Effector memory CD8-positive, alpha-beta T cell (primary cell): ENCODE results near the gene PSMB7.
"Not testable (repeated sequence)": the region's sequence is repeated elsewhere in the genome, so short reads cannot be mapped to it uniquely, and the experiment has no call there.

Experiments used
- ATAC-seq: fragments of 150-1000 bp; cut with Tn5 transposase; replicated peaks from 2 replicates; pipeline ENCODE4 v1.10.0; 2021; ENCODE audit warnings: mild to moderate bottlenecking, moderate library complexity
- DNase-seq, 3 experiments: peaks; one replicate each; pipeline ENCODE4 v3.0.0; 2021
- H3K27ac Mint-ChIP-seq, 2 donors: one replicate each; pipeline ENCODE4 v1.8.0; 2022; ENCODE audit warnings: mild to moderate bottlenecking in 2 of 2, mixed read lengths in 2 of 2, moderate library complexity in 2 of 2
- H3K27me3 Mint-ChIP-seq, 2 donors: one replicate each; pipeline ENCODE4 v1.8.0; 2022; ENCODE audit warnings: mixed read lengths in 2 of 2
- H3K36me3 Mint-ChIP-seq: one replicate; pipeline ENCODE4 v1.8.0; 2022; ENCODE audit warnings: mild to moderate bottlenecking, moderate library complexity, mixed read lengths; ENCODE audit not compliant: insufficient read depth
- H3K4me1 Mint-ChIP-seq, 2 donors: one replicate each; pipeline ENCODE4 v1.8.0; 2022; ENCODE audit warnings: low read depth in 2 of 2, mixed read lengths in 2 of 2
- H3K4me3 Mint-ChIP-seq, 2 donors: one replicate each; pipeline ENCODE4 v1.8.0; 2022; ENCODE audit warnings: mild to moderate bottlenecking in 2 of 2, mixed read lengths in 2 of 2, moderate library complexity in 2 of 2
- H3K9me3 Mint-ChIP-seq, 2 donors: one replicate each; pipeline ENCODE4 v1.8.0; 2022; ENCODE audit warnings: mixed read lengths in 2 of 2

Gene PSMB7

GRCh38 chr9:124438091-124438490, 22.8 kb upstream of the PSMB7 start:
- Mint-ChIP-seq H3K27ac (no peak overlapping the region), H3K4me3 (no peak overlapping the region), H3K4me1 (no peaks in the 10 kb centered on the region), H3K27me3 (peaks cover 31 to 60% of the 10 kb centered on the region in 2 donors), H3K36me3 (no peaks in the 10 kb centered on the region), H3K9me3 (no peaks in the 10 kb centered on the region)
- no peak for ATAC-seq
- DNase-seq = no peak

GRCh38 chr9:124437086-124437485, 21.8 kb upstream of the PSMB7 start:
- DNase-seq (no peak), ATAC-seq (no peak)
- no peak overlapping the region for H3K4me3 Mint-ChIP-seq
- H3K4me1 Mint-ChIP-seq = no peaks in the 10 kb centered on the region
- no peaks in the 10 kb centered on the region for H3K36me3 Mint-ChIP-seq
- H3K27ac Mint-ChIP-seq = no peak overlapping the region
- H3K27me3 Mint-ChIP-seq = peaks cover 31 to 69% of the 10 kb centered on the region in 2 donors
- H3K9me3 Mint-ChIP-seq = no peaks in the 10 kb centered on the region

- Mint-ChIP-seq H3K36me3 (no peaks in the 10 kb centered on the region), H3K9me3 (no peaks in the 10 kb centered on the region), H3K27ac (no peak overlapping the region), H3K27me3 (peaks cover 25 to 62% of the 10 kb centered on the region in 2 donors), H3K4me3 (no peak overlapping the region), H3K4me1 (no peaks in the 10 kb centered on the region)
- ATAC-seq = no peak
- DNase-seq = no peak
Observed at GRCh38 chr9:124436320-124436719, 21.1 kb upstream of the PSMB7 start.

- Mint-ChIP-seq H3K36me3 (peaks cover 4% of the 10 kb centered on the region), H3K27ac (no peak overlapping the region), H3K27me3 (peaks cover 10 to 34% of the 10 kb centered on the region in 2 donors), H3K9me3 (no peaks in the 10 kb centered on the region), H3K4me1 (no peaks in the 10 kb centered on the region), H3K4me3 (no peak overlapping the region)
- no peak for DNase-seq
- ATAC-seq = no peak
Observed at GRCh38 chr9:124429530-124429867, 14.3 kb upstream of the PSMB7 start.

GRCh38 chr9:124428751-124429529, 13.7 kb upstream of the PSMB7 start:
- ATAC-seq = no peak
- Mint-ChIP-seq H3K4me3 (no peak overlapping the region), H3K36me3 (peaks cover 4% of the 10 kb centered on the region), H3K9me3 (no peaks in the 10 kb centered on the region), H3K27ac (no peak overlapping the region), H3K4me1 (no peaks in the 10 kb centered on the region), H3K27me3 (peaks cover 6 to 32% of the 10 kb centered on the region in 2 donors)
- DNase-seq = no peak

- H3K27ac Mint-ChIP-seq = no peak overlapping the region
- H3K4me1 Mint-ChIP-seq = no peaks in the 10 kb centered on the region
- ATAC-seq = no peak
- no peak overlapping the region for H3K4me3 Mint-ChIP-seq
- H3K36me3 Mint-ChIP-seq = peaks cover 4% of the 10 kb centered on the region
- no peak for DNase-seq
- peaks cover 12 to 27% of the 10 kb centered on the region in 2 donors for H3K27me3 Mint-ChIP-seq
- H3K9me3 Mint-ChIP-seq = no peaks in the 10 kb centered on the region
Observed at GRCh38 chr9:124427281-124427680, 12.0 kb upstream of the PSMB7 start.

GRCh38 chr9:124426361-124426760, 11.1 kb upstream of the PSMB7 start:
- Mint-ChIP-seq H3K9me3 (no peaks in the 10 kb centered on the region), H3K36me3 (peaks cover 7% of the 10 kb centered on the region), H3K27ac (no peak overlapping the region), H3K27me3 (peaks cover 12 to 24% of the 10 kb centered on the region in 2 donors), H3K4me3 (no peak overlapping the region), H3K4me1 (no peaks in the 10 kb centered on the region)
- DNase-seq = no peak
- ATAC-seq = no peak

GRCh38 chr9:124425733-124426132, 10.5 kb upstream of the PSMB7 start:
- ATAC-seq, H3K27ac Mint-ChIP-seq, DNase-seq, H3K4me3 Mint-ChIP-seq, H3K36me3 Mint-ChIP-seq, H3K9me3 Mint-ChIP-seq, H3K4me1 Mint-ChIP-seq: not testable (repeated sequence)
- H3K27me3 Mint-ChIP-seq = peaks cover 12 to 24% of the 10 kb centered on the region in 2 donors

GRCh38 chr9:124423591-124423990, 8.3 kb upstream of the PSMB7 start:
- H3K27me3 Mint-ChIP-seq = peaks cover 12 to 24% of the 10 kb centered on the region in 2 donors
- H3K27ac Mint-ChIP-seq = no peak overlapping the region
- ATAC-seq (no peak), DNase-seq (no peak)
- peaks cover 3 to 6% of the 10 kb centered on the region in 2 donors for H3K4me1 Mint-ChIP-seq
- peaks cover 10% of the 10 kb centered on the region for H3K36me3 Mint-ChIP-seq
- no peaks in the 10 kb centered on the region for H3K9me3 Mint-ChIP-seq
- no peak overlapping the region for H3K4me3 Mint-ChIP-seq

- Mint-ChIP-seq H3K27ac (no peak overlapping the region), H3K4me3 (no peak overlapping the region), H3K4me1 (peaks cover 3 to 6% of the 10 kb centered on the region in 2 donors), H3K9me3 (no peaks in the 10 kb centered on the region), H3K27me3 (peaks cover 12 to 24% of the 10 kb centered on the region in 2 donors), H3K36me3 (peaks cover 10% of the 10 kb centered on the region)
- no peak for ATAC-seq
- no peak for DNase-seq
Observed at GRCh38 chr9:124423155-124423554, 7.9 kb upstream of the PSMB7 start.

GRCh38 chr9:124420991-124421543, 5.8 kb upstream of the PSMB7 start:
- H3K36me3 Mint-ChIP-seq = peaks cover 9% of the 10 kb centered on the region
- no peak for DNase-seq
- H3K9me3 Mint-ChIP-seq = no peaks in the 10 kb centered on the region
- ATAC-seq = no peak
- H3K27ac Mint-ChIP-seq = no peak overlapping the region
- H3K4me1 Mint-ChIP-seq = peaks cover 3 to 6% of the 10 kb centered on the region in 2 donors
- peaks cover 12 to 15% of the 10 kb centered on the region in 2 donors for H3K27me3 Mint-ChIP-seq
- H3K4me3 Mint-ChIP-seq = no peak overlapping the region

- Mint-ChIP-seq H3K36me3 (peaks cover 14% of the 10 kb centered on the region), H3K9me3 (peaks cover 0 to 6% of the 10 kb centered on the region in 2 donors), H3K27me3 (peaks cover 12 to 15% of the 10 kb centered on the region in 2 donors), H3K4me1 (peaks cover 8 to 14% of the 10 kb centered on the region in 2 donors), H3K27ac (peak overlapping the region in 1 of 2 donors; percentile 74), H3K4me3 (no peak overlapping the region)
- DNase-seq (no peak), ATAC-seq (no peak)
Observed at GRCh38 chr9:124419832-124420489, 4.7 kb upstream of the PSMB7 start.

GRCh38 chr9:124415852-124416484, 726 bp upstream of the PSMB7 start:
- Mint-ChIP-seq H3K9me3 (peaks cover 0 to 6% of the 10 kb centered on the region in 2 donors), H3K4me3 (peak overlapping the region; percentile 93 to 97), H3K27me3 (no peaks in the 10 kb centered on the region), H3K27ac (peak overlapping the region; percentile 96 to 98), H3K36me3 (peaks cover 50% of the 10 kb centered on the region), H3K4me1 (peaks cover 26 to 27% of the 10 kb centered on the region in 2 donors)
- ATAC-seq = no peak
- no peak for DNase-seq
